HepG2 (cell line): Measurements from ENCODE around the gene UBL4B. TPM values are rescaled to one million over a fixed set of nuclear protein-coding genes. Genes with fewer than 3 reads are reported as not detected.

Experiments used
- ATAC-seq: fragments of 200-7000 bp; cut with Tn5 transposase; 3 replicates; pipeline ENCODE4 v1.9.1; 2020; ENCODE audit warnings: mild to moderate bottlenecking, moderate library complexity
- BruUV-seq: library from RNA; stranded (reverse); fragments of 400-500 nt; replicated peaks from 2 replicates; lab custom pipeline; 2021; lab: Mats Ljungman, UMichigan
- CTCF ChIA-PET: fragments of 300-600 bp; formaldehyde crosslinking; extraction: SDS; loops from one replicate; lab custom pipeline; 2021; ENCODE audit warnings: low total read pairs, inconsistent platforms, low intra/inter-chr PET ratio; lab: Yijun Ruan, JAX
- POLR2A ChIA-PET: fragments of 350-600 bp; sonication (Branson Sonifier 250); formaldehyde crosslinking; loops from one replicate; lab custom pipeline; 2020; ENCODE audit warnings: antibody characterized with exemption, inconsistent platforms; lab: Yijun Ruan, JAX
- DNase-seq: peaks from one replicate; pipeline ENCODE4 v3.0.0-alpha.2; 2015; ENCODE audit warnings: low spot score
- FAIRE-seq: peaks from 3 replicates; lab custom pipeline; 2011; peaks lifted over from hg19 to GRCh38; lab: Jason Lieb, UNC
- H2AFZ ChIP-seq: one replicate; pipeline ENCODE4 v1.6.1; 2011; ENCODE audit warnings: low read length, inconsistent platforms
- H3K27ac ChIP-seq: fragments of 300-600 bp; 3 replicates; pipeline ENCODE4 v1.8.0; 2011; ENCODE audit warnings: mixed run types, mild to moderate bottlenecking, mixed read lengths, low read length, inconsistent platforms; ENCODE audit not compliant: insufficient read depth; ENCODE audit errors: extremely low read length
- H3K27me3 ChIP-seq, 2 experiments: fragments of 200-600 bp in 1 of 2; 2 replicates in 1 of 2; 3 replicates in 1 of 2; pipeline versions ENCODE4 v1.6.0 to v1.8.0; 2011; ENCODE audit warnings: low read length in 2 of 2, mild to moderate bottlenecking in 2 of 2, moderate library complexity in 2 of 2, inconsistent platforms in 1 of 2; ENCODE audit not compliant: insufficient read depth in 2 of 2, control insufficient read depth in 1 of 2
- H3K36me3 ChIP-seq, 2 experiments: fragments of 200-600 bp in 1 of 2; replicated peaks in 1 of 2; 2 replicates in 1 of 2; 3 replicates in 1 of 2; pipeline versions ENCODE4 v1.5.1 to v1.8.0; 2011; ENCODE audit warnings: low read length in 2 of 2, inconsistent platforms in 1 of 2; ENCODE audit not compliant: insufficient read depth in 2 of 2, control insufficient read depth in 1 of 2
- H3K4me1 ChIP-seq: 2 replicates; pipeline ENCODE4 v1.5.1; 2012; ENCODE audit warnings: low read length, inconsistent platforms; ENCODE audit not compliant: insufficient read depth
- H3K4me2 ChIP-seq: 2 replicates; pipeline ENCODE4 v1.6.0; 2011; ENCODE audit warnings: low read depth, low read length, inconsistent platforms
- H3K4me3 ChIP-seq, 3 experiments: fragments of 200-600 bp in 1 of 3; sonication (generic), shearing (Covaris generic) in 1 of 3; replicated peaks in 1 of 3; 2 replicates each; pipeline ENCODE4 v1.5.1; 2011 to 2016; ENCODE audit warnings: low read length in 3 of 3, inconsistent platforms in 2 of 3, low read depth in 2 of 3, mild to moderate bottlenecking in 2 of 3, control low read depth in 1 of 3, mixed read lengths in 1 of 3; ENCODE audit not compliant: insufficient read depth in 1 of 3
- H3K79me2 ChIP-seq: one replicate; pipeline ENCODE4 v1.6.1; 2011; ENCODE audit warnings: low read length, inconsistent platforms; ENCODE audit not compliant: insufficient read depth
- H3K9ac ChIP-seq: 2 replicates; pipeline ENCODE4 v1.6.0; 2011; ENCODE audit warnings: mild to moderate bottlenecking, low read depth, low read length, inconsistent platforms; ENCODE audit not compliant: insufficient read depth
- H3K9me3 ChIP-seq: 2 replicates; pipeline ENCODE4 v1.5.1; 2012; ENCODE audit warnings: mild to moderate bottlenecking, low read length
- H4K20me1 ChIP-seq: 2 replicates; pipeline ENCODE4 v1.6.0; 2011; ENCODE audit warnings: inconsistent platforms, mild to moderate bottlenecking, low read length, moderate library complexity; ENCODE audit not compliant: insufficient read depth
- AHR ChIP-seq: IDR thresholded peaks from 2 replicates; pipeline ENCODE4 v1.6.1; 2018; ENCODE audit warnings: missing genetic modification reagents, missing compliant biosample characterization
- DNMT3B ChIP-seq: conservative IDR thresholded peaks from 2 replicates; pipeline ENCODE4 v1.6.1; 2016; ENCODE audit warnings: missing biosample characterization, control low read depth
- HMG20B ChIP-seq: conservative IDR thresholded peaks from 2 replicates; pipeline ENCODE4 v1.6.1; 2016; ENCODE audit warnings: missing genetic modification reagents, missing compliant biosample characterization
- IRF9 ChIP-seq: sonication (generic); formaldehyde crosslinking; IDR thresholded peaks from 2 replicates; pipeline ENCODE4 v1.8.0; 2022; ENCODE audit warnings: missing genetic modification reagents, mild to moderate bottlenecking, borderline replicate concordance
- JDP2 ChIP-seq: sonication (generic); formaldehyde crosslinking; IDR thresholded peaks from 2 replicates; pipeline ENCODE4 v1.8.1; 2022; ENCODE audit warnings: missing genetic modification reagents, borderline replicate concordance
- POLR2G ChIP-seq: fragments of 200-400 bp; formaldehyde crosslinking; IDR thresholded peaks from 2 replicates; pipeline ENCODE4 v1.6.1; 2018; ENCODE audit warnings: mild to moderate bottlenecking, low read depth, low read length, moderate library complexity
- SALL2 ChIP-seq: sonication (generic); formaldehyde crosslinking; IDR thresholded peaks from 2 replicates; pipeline ENCODE4 v1.8.1; 2023; ENCODE audit warnings: mild to moderate bottlenecking, missing genetic modification reagents, inconsistent platforms
- SATB2 ChIP-seq: sonication (generic); formaldehyde crosslinking; IDR thresholded peaks from 2 replicates; pipeline ENCODE4 v1.5.0; 2020; ENCODE audit warnings: missing genetic modification reagents
- SSRP1 ChIP-seq: IDR thresholded peaks from 2 replicates; pipeline ENCODE4 v1.6.1; 2016; ENCODE audit warnings: control low read depth
- THAP9 ChIP-seq: sonication (generic); formaldehyde crosslinking; IDR thresholded peaks from 2 replicates; pipeline ENCODE4; 2020; ENCODE audit warnings: missing genetic modification reagents, mild to moderate bottlenecking, borderline replicate concordance
- ZNF224 ChIP-seq: sonication (generic); formaldehyde crosslinking; IDR thresholded peaks from 2 replicates; pipeline ENCODE4 v1.5.0; 2020; ENCODE audit warnings: mild to moderate bottlenecking, missing genetic modification reagents
- ZNF260 ChIP-seq: sonication (generic); formaldehyde crosslinking; IDR thresholded peaks from 2 replicates; pipeline ENCODE4 v1.4.0; 2020; ENCODE audit warnings: missing genetic modification reagents, low read depth, mild to moderate bottlenecking, borderline replicate concordance
- ZNF513 ChIP-seq: sonication (generic); formaldehyde crosslinking; conservative IDR thresholded peaks from 2 replicates; pipeline ENCODE4 v1.5.0; 2020; ENCODE audit warnings: missing genetic modification reagents
- ZNF644 ChIP-seq: IDR thresholded peaks from 2 replicates; pipeline ENCODE4 v1.6.1; 2016; ENCODE audit warnings: low read depth
- WGBS: methylation state at CpG from one replicate; pipeline ENCODE4 v1.1.6; 2017; ENCODE audit warnings: low lambda C conversion rate; 5-methylcytosine and 5-hydroxymethylcytosine counted together
- in situ Hi-C: cut with HindIII; loops from 2 replicates; pipeline ENCODE4 v1.10.0; 2017; ENCODE audit warnings: low pct_unique_long_range_greater_than_20kb; ENCODE audit not compliant: extremely low pct_ligation_motif_present
- intact Hi-C: fragments of 100-400 bp; cut with micrococcal nuclease; formaldehyde crosslinking; loops from one replicate; pipeline ENCODE4 v1.10.0; 2022; ENCODE audit not compliant: unreplicated experiment
- polyA plus RNA-seq, 8 experiments: library from polyadenylated mRNA; depleted of rRNA in 3 of 8; stranded (reverse) in 7 of 8; unstranded in 1 of 8; fragments of >200 nt; fragmentation: Illumina TruSeq in 4 of 8; extraction: Trizol in 4 of 8; gene quantifications; 2 replicates each; pipeline versions ENCODE4 v1.2.1 to v1.2.3, GENCODE V29; 2011 to 2016; ENCODE audit warnings: low read depth in 4 of 8, missing spikeins in 1 of 8, mixed read lengths in 1 of 8; ENCODE audit not compliant: insufficient read depth in 1 of 8
- total RNA-seq, 5 experiments: library from RNA; depleted of rRNA; stranded (reverse); fragments of >200 nt; fragmentation: Illumina TruSeq; extraction: Trizol; gene quantifications; 2 replicates each; pipeline ENCODE4 v1.2.3, GENCODE V29; 2016; ENCODE audit warnings: low read depth in 1 of 5

The UBL4B gene
- total and polyA plus RNA-seq, 2 of the 13 experiments (the other 11 are each of a cell fraction or from before 2014, with no cell fraction given): not detected

- no peak overlapping the region for H3K9ac ChIP-seq
- in situ Hi-C loops: no loop called here
- POLR2A ChIA-PET: no interaction called here
- H3K27me3 ChIP-seq: peaks cover 1 to 51% of the 10 kb centered on the region in 2 experiments; a peak in 3 of 5 replicates
- H3K36me3 ChIP-seq: no peaks in the 10 kb centered on the region
- 0% methylated on average over 4 of the region's 4 CpGs for WGBS
- BruUV-seq: no TSS peak
- no peak for FAIRE-seq
- no peak for DNase-seq
- no peaks in the 10 kb centered on the region for H3K79me2 ChIP-seq
- no peak overlapping the region for H2AFZ ChIP-seq
- H3K27ac ChIP-seq: no peak overlapping the region
- no peak overlapping the region for H3K4me3 ChIP-seq
- TF ChIP-seq ZNF224 (no peak), SSRP1 (CRISPR knock-in tag) (no peak), JDP2 (CRISPR knock-in tag) (no peak), POLR2G (no peak), THAP9 (CRISPR knock-in tag) (no peak), ZNF644 (CRISPR knock-in tag) (no peak), AHR (CRISPR knock-in tag) (no peak), IRF9 (CRISPR knock-in tag) (no peak), SALL2 (CRISPR knock-in tag) (no peak), ZNF513 (CRISPR knock-in tag) (no peak), ZNF260 (CRISPR knock-in tag) (no peak), HMG20B (CRISPR knock-in tag) (no peak), SATB2 (CRISPR knock-in tag) (no peak), DNMT3B (CRISPR knock-in tag) (no peak)
- CTCF ChIA-PET: no interaction called here
- no peak overlapping the region for H3K4me2 ChIP-seq
- no peak for ATAC-seq
- intact Hi-C loops: no loop called here
- H4K20me1 ChIP-seq: no peaks in the 10 kb centered on the region
- no peaks in the 10 kb centered on the region for H3K4me1 ChIP-seq
- H3K9me3 ChIP-seq: no peaks in the 10 kb centered on the region
Observed at GRCh38 chr1:110133436-110133835, 21.2 kb downstream of the UBL4B start.
